Cardiac muscle cell (in vitro differentiated cells and primary cell): ENCODE data around the gene MBNL1. TPM values are rescaled to one million over a fixed set of nuclear protein-coding genes. Genes with fewer than 3 reads are reported as not detected.
A peak's percentile ranks its signal among the peaks of the same experiment; 100 is the strongest.

Source experiments
- DNase-seq, 2 donors: peaks; one replicate each; pipeline versions ENCODE4 v3.0.0 to v3.0.0-alpha.2; 2010 to 2017; ENCODE audit warnings: low read depth in 1 of 2, low spot score in 1 of 2
- H3K27ac ChIP-seq: fragments of 200-600 bp; sonication (generic); 2 replicates; pipeline ENCODE4 v1.5.1; 2016
- H3K27me3 ChIP-seq: fragments of 200-600 bp; sonication (generic); 2 replicates; pipeline ENCODE4 v1.6.0; 2016; ENCODE audit warnings: control low read depth
- H3K36me3 ChIP-seq: fragments of 200-600 bp; sonication (generic); 2 replicates; pipeline ENCODE4 v1.5.1; 2016; ENCODE audit warnings: control low read depth
- H3K4me1 ChIP-seq: fragments of 200-600 bp; sonication (generic); 2 replicates; pipeline ENCODE4 v1.8.1; 2017; ENCODE audit warnings: low read depth, mild to moderate bottlenecking, mixed run types
- H3K4me3 ChIP-seq: fragments of 200-600 bp; sonication (generic); 2 replicates; pipeline ENCODE4 v1.5.1; 2016; ENCODE audit warnings: mild to moderate bottlenecking
- H3K9me3 ChIP-seq: fragments of 200-600 bp; sonication (generic); 2 replicates; pipeline ENCODE4 v1.5.1; 2017; ENCODE audit warnings: low read depth, mild to moderate bottlenecking, control low read depth
- CTCF ChIP-seq: IDR thresholded peaks from 2 replicates; pipeline ENCODE4 v1.5.1; 2012; ENCODE audit warnings: low read depth, mild to moderate bottlenecking, low read length
- polyA plus RNA-seq: library from polyadenylated mRNA; unstranded; fragments of >200 nt; fragmentation: Nextera tagmentation; extraction: Ambion mirVana; gene quantifications from 2 replicates; pipeline ENCODE4 v1.2.1, GENCODE V29; 2016
- total RNA-seq: library from RNA; depleted of rRNA; stranded (reverse); fragments of >200 nt; gene quantifications from 2 replicates; pipeline ENCODE4 v1.2.3, GENCODE V29; 2016

The MBNL1 gene
- total and polyA plus RNA-seq, 2 experiments from 2014 or later = 18.1 to 75.1 TPM

DNA sequence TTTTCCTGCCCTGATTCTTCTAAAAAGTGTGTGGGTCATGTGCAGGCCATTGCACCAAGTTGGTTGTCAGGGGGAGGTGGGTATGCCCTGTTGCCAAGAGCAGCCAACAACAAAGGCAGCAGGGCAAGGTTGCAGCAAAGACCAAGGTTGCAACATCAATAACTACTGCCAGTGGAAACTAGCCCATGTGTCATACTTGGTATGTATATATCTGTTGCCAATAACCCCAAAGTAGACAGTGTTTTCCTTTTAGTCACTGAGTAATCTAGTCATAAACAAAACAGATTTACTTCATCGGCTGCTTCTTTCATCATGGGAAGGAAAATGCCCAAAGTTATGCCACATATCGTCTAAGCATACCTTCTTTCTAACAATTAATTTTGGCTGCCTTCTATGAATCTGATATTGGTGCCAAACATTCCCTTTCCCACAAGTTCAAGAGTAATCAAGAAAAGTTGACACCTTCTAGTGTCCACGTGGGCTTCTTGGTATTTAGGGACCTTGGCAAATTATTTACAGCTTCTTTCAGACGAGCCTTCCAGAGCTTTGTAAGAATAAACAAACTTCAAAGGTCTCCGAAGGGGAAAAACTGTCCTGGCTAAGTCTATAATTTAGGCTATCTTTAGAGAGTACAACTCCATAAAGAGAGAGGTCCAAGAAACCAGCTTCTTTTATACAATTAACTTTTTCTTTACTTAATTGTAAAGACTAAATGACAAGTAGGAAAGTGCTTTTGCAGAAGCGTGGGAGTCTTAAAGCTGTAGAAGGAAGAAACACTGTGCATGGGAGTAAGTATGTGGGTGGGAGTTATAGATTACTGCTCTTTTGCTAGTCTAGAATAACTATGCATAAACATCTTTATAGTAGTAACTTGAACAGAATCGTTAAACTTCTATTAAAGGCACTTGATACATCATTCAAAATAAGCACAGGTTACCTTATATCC, 10.0 kb upstream of the MBNL1 start:
- Histone ChIP-seq H3K4me1 (peaks cover 15% of the 10 kb centered on the region), H3K27me3 (peaks cover 80% of the 10 kb centered on the region), H3K9me3 (no peaks in the 10 kb centered on the region), H3K4me3 (no peak overlapping the region), H3K36me3 (no peaks in the 10 kb centered on the region), H3K27ac (no peak overlapping the region)
- DNase-seq = peak in 1 of 2 donors; percentile 98
- TF ChIP-seq CTCF = no peak

DNA sequence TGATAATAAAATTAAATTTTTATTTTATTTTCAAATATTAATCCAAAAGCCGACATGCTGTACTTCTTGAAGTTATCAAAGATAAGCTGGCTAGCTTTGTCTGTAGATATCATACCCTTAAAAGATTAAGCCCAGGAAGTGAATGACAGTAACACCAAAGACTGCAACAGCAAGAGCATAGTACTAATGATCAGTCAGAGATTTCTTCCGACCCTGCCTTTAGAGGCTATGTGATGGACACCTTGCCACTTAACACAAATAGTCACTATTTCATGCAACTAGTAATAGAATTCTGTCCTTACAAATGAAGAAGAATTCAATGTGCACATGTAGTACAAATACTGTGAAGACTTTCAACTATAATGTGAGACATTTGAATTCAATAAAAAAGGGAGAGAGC, 9.3 kb upstream of the MBNL1 start:
- Histone ChIP-seq H3K4me3 (no peak overlapping the region), H3K27ac (no peak overlapping the region), H3K9me3 (no peaks in the 10 kb centered on the region), H3K4me1 (peaks cover 15% of the 10 kb centered on the region), H3K36me3 (no peaks in the 10 kb centered on the region), H3K27me3 (peaks cover 78% of the 10 kb centered on the region)
- no peak for TF ChIP-seq CTCF
- DNase-seq = no peak

GRCh38 chr3:152260026-152260425, 8.7 kb upstream of the MBNL1 start:
- H3K4me3 ChIP-seq = no peak overlapping the region
- peaks cover 78% of the 10 kb centered on the region for H3K27me3 ChIP-seq
- no peaks in the 10 kb centered on the region for H3K9me3 ChIP-seq
- no peak overlapping the region for H3K27ac ChIP-seq
- H3K36me3 ChIP-seq = no peaks in the 10 kb centered on the region
- H3K4me1 ChIP-seq = peaks cover 15% of the 10 kb centered on the region
- peak in 1 of 2 donors; percentile 34 for DNase-seq
- TF ChIP-seq CTCF = no peak

DNA sequence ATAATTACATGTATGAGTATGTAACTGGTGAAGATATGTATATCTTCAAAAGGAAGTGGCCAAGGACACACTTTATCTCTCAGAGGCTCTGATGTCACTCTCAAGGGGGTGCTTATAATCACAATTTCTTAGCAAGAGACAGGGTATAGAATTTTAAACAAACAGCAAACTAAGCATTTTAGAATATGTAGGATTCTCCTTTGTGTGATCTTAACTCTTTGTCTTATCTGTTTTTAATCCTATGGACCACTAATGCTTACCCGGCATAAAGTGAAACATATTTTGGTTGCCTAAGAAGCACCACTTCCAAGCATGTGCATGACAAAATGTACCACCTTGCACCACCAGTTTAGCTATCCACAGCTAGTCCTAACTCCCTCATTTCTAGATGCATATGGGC, 8.2 kb upstream of the MBNL1 start:
- no peak for DNase-seq
- H3K9me3 ChIP-seq = no peaks in the 10 kb centered on the region
- H3K4me1 ChIP-seq = peaks cover 15% of the 10 kb centered on the region
- no peak overlapping the region for H3K4me3 ChIP-seq
- TF ChIP-seq CTCF = no peak
- H3K27ac ChIP-seq = no peak overlapping the region
- H3K27me3 ChIP-seq = peaks cover 78% of the 10 kb centered on the region
- H3K36me3 ChIP-seq = no peaks in the 10 kb centered on the region

GRCh38 chr3:152261329-152261728, 7.4 kb upstream of the MBNL1 start:
- peaks cover 15% of the 10 kb centered on the region for H3K4me1 ChIP-seq
- no peak for TF ChIP-seq CTCF
- no peaks in the 10 kb centered on the region for H3K9me3 ChIP-seq
- H3K36me3 ChIP-seq = no peaks in the 10 kb centered on the region
- H3K27ac ChIP-seq = no peak overlapping the region
- no peak for DNase-seq
- peaks cover 78% of the 10 kb centered on the region for H3K27me3 ChIP-seq
- no peak overlapping the region for H3K4me3 ChIP-seq
